HG03095 (cell line): ENCODE results near the gene TCEANC2.
"Not testable (repeated sequence)": the region's sequence is repeated elsewhere in the genome, so short reads cannot be mapped to it uniquely, and the experiment has no call there.

Experiments
- ATAC-seq: cut with Tn5 transposase; IDR thresholded peaks from one replicate; pipeline ENCODE4 v1.9.1; 2021; ENCODE audit warnings: moderate library complexity; ENCODE audit not compliant: unreplicated experiment

TCEANC2 gene

DNA sequence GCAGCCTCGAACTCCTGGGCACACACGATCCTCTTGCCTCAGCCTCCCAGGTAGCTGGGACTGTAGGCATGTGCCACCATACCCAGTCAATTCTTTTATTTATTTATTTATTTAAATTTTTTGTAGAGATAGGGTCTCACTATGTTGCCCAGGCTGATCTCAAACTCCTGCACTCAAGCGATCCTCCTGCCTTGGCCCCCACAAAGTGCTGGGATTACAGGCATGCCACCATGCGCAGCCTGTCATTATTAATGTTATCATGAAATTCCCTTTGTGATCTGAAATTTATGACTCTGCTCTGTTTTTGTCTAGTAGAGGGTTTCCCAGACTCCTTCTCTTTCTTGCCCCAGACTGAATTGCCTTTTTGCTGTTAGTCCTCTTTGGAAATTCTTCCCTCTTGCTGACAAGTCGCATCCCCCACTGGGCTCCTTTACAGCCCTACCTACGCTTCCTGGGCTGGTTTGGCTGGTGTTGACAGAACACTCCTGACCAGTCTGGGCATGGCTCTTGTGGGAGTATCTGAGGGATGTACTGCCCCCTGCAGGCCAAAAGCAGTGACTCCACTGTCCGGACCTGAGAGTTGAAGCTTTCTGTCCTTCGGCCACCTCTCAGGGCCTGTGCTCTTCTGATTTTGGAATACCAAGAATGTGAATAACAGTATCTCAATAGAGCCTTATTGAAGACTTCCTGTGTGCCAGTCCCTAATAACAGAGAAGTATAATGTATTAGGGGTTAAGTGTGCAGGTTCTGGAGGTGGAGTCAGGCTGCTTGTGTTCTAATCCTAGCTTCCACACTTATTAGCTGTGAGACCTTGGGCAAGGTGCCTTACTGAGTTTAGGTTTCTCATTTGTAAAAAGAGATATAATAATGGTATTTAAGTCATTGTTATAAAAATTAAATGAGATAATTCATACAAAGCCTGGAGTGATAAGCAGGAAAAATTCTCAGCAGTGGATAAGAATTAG, 28.2 kb downstream of the TCEANC2 start:
- no peak for ATAC-seq

GRCh38 chr1:54084794-54085193, 31.4 kb downstream of the TCEANC2 start:
- no peak for ATAC-seq

DNA sequence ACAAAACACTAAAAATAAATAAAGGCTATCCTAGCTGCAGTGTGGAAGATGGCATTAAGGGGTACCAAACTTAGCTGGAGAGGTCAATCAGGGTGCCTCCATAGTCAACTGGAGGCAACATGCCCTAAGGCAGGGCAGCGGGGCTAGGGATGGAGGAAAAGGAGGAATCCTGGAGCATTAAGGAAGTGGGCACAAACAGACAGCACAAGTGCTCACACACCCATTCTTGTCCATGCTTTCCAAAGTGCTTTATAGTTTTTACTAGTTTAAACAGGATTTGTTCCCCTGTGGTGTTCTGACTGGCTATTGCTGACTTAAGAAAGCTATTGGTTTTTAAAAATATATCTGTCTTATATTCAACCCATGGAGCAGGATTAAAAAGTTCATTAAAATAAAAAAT, 33.3 kb downstream of the TCEANC2 start:
- no peak for ATAC-seq

DNA sequence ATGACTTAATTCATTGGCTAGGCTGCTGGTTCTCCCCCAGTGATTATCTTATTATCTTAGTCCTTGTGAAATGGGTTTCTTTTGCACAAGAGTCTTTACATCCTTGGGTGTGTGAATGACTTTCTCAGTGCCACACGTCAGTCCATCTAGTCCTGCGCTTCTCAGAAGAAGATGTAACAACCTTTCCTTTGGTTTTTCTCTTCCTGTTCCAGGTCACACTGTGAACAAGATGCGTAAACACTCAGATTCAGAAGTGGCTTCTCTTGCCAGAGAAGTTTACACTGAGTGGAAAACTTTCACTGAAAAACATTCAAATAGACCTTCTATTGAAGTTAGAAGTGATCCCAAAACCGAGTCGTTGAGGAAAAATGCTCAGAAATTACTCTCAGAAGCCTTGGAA, 35.0 kb downstream of the TCEANC2 start:
- no peak for ATAC-seq

DNA sequence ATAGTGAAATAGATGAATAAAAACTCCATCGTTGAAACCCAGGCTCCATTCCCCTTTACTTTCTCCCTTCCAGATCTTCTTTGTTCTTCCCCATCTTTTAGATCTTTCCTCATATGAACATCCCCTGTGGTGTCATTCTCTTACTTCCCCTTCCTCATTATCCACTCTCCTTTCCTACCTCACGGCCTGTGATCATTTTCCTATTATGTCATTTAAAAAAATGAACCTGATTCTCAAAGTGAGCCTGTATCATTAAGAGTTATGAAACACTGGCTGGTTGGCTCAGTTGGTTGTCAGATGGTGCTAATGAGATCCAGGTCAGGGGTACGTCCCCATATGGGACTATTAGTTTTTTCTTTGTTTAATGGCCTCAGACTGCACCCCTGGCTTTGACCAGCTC, 38.3 kb downstream of the TCEANC2 start:
- ATAC-seq: no peak

- ATAC-seq: no peak
These were observed 40.8 kb downstream of the TCEANC2 start for GRCh38 chr1:54094001-54094729.

- not testable (repeated sequence) for ATAC-seq
These were observed 41.3 kb downstream of the TCEANC2 start for GRCh38 chr1:54094730-54095105.

DNA sequence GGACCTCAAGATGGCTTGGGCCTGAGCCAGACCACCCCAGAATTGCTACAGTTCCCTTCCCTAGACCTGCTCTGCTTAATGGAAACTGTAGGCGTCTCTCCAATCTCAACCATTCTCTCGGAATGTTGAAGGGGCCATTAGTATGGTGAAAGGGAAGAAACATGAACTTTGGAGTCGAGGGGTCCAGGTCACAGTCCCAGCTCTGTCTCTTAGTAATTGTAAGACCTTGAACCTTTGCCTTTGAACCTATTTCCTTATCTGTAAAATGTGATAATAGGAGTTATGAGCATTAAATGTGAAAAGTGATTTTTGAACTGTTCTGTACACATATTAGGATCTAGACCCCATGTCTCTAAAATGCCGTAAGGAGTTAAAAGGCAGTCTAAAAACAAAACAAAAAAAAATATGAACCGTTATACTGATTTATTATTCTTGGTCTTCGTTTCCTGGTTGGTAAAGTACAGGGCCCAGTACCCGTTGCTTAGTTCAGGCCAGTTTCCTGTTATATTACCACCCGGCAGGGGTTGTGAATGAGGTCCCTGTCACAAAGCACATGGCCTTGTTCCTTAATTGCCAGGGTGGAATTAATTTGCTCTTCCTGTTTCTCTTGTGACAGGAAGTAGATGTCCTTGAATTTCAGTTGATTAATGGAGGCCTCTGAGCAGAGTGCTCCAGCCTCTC, 42.3 kb downstream of the TCEANC2 start:
- no peak for ATAC-seq

DNA sequence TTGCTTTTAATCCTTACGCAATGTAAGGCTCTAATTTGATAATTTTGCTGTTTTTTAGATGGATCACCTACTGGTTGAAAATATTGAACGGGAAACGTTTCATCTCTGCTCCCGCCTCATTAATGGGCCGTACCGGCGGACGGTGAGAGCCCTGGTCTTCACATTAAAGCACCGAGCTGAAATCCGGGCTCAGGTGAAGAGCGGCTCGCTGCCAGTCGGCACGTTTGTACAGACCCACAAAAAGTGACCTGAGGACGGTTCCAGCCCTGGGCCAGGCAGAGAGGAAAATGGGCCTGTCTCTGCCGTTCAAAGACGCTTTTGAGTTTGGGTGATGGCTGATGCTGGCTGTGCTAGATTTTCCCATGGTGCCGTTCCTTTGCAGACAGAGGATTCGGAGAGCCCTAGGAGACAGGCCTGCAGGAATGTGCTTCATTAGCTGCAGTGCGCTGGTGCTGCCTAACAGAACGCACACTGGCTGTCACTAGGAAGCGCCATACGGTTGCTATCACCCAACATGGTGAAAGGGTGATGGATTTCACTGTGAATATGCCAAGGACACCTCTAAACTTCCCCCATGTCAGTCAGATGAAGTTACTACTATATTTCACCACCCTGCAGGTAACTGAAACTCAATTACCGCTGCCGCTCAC, 42.9 kb downstream of the TCEANC2 start:
- ATAC-seq: no peak

DNA sequence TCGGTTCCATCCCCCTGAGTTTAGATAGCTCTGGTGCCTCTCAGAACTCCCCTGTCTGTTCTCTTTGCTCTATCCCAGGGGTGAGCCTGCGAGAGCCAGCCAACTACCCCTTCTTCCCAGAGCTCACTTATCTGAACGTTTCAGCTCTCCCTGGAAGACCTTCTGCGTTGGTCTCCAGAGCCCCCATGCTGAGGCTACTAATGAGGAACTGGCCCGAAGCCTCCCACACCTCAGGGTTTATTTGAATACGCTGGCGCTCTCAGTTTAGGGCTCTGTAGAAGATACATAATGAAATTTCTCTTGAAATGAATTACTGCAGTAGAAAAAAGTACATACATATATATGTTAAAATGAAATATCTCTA, 43.5 kb downstream of the TCEANC2 start:
- no peak for ATAC-seq

GRCh38 chr1:54099061-54099610, 45.7 kb downstream of the TCEANC2 start:
- no peak for ATAC-seq

DNA sequence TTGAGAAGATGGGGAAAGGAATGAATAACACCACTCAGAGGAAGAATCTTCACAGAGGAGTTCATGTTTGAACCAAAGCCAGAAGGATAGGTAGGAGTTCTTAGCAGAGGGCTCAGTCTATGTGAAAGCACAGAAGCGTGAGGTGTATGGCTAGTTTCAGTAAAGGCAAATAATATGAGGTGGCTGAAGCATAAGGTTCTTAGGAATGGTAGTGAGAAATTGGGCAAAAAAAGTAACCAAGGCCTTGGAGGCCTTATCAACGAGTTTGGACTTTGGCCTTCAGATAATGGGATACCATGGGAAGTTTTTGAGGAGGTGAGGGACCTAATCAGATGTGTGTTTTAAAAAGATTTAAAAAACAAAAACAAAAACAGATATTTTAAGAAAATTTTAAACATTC, 47.1 kb downstream of the TCEANC2 start:
- no peak for ATAC-seq

DNA sequence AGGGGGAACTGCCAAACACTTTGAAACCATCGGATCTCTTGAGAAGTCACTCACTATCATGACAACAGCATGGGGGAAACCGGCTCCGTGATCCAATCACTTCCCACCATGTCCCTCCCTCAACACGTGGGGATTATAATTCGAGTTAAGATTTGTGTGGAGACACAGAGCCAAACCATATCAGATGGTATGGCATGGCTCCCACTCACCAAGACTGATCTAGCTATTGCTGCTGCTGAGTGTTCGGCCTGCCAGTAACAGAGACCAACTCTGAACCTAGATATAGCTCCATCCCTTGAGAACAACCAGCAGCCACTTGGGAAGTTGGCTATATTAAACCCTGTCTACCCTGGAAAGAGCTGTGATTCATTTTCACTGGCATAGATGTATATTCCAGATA, 50.0 kb downstream of the TCEANC2 start:
- ATAC-seq: no peak

DNA sequence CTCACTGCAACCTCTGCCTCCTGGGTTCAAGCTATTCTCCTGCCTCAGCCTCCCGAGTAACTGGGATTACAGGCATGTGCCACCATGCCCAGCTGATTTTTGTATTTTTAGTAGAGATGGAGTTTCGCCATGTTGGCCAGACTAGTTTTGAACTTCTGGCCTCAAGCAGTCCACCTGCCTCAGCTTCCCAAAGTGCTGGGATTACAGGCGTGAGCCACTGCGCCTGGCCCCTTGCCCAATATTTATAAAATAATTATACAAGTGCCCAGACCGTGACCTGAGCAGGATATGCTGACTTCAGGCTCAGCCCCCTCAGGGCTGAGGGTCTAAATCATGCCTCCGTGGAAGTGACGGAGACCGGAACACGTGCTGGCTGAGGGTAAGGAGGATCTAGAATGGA, 51.2 kb downstream of the TCEANC2 start:
- not testable (repeated sequence) for ATAC-seq

GRCh38 chr1:54105080-54105479, 51.7 kb downstream of the TCEANC2 start:
- ATAC-seq: no peak

DNA sequence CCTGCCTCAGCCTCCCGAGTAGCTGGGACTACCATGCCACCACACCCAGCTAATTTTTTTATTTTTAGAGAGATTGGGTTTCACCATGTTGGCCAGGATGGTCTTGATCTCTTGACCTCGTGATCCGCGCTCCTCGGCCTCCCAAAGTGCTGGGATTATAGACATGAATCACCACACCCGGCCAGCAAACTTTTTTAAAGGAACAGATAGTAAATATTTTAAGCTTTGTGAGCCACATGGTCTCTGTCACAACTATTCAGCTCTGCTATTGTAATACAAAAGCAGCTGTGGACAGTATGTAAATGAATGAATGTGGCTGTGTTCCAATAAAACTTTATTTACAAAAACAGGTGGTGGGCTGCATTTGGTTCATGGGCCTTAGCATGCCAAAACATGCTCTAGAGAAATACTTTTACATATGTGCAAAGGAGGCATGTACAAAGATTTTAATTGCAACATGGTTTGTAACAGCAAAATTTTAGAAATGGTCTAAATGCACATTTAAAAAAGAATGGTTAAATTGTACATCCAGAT, 52.4 kb downstream of the TCEANC2 start:
- ATAC-seq: no peak

DNA sequence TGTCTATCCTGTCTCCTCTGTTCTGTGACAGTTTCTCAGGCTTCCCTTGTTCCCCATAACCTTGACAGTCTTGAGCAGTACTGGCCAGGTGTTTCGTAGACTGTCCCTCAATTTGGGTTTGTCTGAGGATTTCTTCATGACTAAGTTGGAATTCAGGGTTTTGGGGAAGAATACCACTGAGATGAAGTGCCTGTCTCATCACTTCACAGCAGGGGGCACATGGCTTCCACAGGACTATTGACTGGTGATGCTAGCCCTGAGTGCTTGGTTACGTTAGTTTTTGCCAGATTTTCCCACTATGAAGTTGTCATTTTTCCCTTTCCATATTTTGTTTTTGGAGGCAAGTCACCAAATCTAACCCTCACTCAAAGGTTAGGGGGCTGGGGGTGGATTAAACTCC, 53.7 kb downstream of the TCEANC2 start:
- ATAC-seq: no peak

- no peak for ATAC-seq
These were observed 54.7 kb downstream of the TCEANC2 start for GRCh38 chr1:54108156-54108555.

DNA sequence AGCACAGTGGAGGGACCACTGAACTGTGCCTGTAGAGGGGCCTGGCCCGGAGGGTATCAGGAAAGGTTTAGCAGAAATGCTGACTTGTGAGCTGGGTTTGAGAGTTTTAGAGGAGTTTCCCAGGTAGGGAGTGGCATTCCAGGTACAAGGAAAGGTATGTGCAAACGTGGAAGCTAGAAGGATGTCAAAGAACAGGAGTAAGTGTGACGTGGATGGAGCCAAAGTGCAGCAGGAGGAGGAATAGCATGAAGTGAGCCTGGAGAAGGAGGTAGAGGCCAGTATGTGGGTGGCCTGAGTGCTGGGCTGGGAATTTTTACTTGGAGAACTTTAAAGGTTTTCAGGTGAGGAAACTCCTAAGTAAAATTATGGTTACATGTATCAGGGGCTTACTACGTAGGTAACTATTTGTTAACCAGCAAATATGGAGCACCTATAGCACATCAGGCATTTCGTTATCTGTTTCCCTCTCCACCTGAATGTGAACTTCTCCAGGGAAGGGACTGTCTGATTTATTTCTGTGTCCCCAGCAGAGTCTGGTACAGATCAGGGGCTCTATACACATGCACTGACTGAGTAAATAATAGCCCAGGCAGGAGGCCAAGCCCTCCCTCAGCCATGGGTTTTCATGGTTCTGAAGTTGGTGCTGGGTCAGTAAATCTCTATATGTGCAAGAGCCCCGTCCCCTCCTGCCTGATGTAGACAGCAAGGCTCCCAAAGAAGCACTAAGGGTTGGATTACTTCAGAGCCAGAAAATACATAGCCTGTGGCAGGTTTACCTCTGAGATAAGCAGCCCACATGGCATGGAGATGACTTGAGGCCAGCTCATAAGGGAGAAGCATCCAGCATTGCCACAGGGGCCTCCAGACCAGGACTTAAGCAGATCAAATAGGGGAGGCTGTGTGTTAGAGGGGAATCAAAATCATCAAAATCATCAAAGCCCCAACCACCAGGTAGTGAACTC, 56.0 kb downstream of the TCEANC2 start:
- no peak for ATAC-seq
